ENCODE results near the gene ABCA2.

- TF ChIP-seq, protein P1, sequence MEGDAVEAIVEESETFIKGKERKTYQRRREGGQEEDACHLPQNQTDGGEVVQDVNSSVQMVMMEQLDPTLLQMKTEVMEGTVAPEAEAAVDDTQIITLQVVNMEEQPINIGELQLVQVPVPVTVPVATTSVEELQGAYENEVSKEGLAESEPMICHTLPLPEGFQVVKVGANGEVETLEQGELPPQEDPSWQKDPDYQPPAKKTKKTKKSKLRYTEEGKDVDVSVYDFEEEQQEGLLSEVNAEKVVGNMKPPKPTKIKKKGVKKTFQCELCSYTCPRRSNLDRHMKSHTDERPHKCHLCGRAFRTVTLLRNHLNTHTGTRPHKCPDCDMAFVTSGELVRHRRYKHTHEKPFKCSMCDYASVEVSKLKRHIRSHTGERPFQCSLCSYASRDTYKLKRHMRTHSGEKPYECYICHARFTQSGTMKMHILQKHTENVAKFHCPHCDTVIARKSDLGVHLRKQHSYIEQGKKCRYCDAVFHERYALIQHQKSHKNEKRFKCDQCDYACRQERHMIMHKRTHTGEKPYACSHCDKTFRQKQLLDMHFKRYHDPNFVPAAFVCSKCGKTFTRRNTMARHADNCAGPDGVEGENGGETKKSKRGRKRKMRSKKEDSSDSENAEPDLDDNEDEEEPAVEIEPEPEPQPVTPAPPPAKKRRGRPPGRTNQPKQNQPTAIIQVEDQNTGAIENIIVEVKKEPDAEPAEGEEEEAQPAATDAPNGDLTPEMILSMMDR (IDR thresholded peaks at IDR 0.05), result no peak
- no peak for TF ChIP-seq POLR2A (IDR thresholded peaks at IDR 0.05)
Observed at GRCh38 chr9:136972743-136973142, 55.3 kb downstream of the ABCA2 start.
